Smooth muscle cell (in vitro differentiated cells): ENCODE measurements around the gene CIAO3. TPM values are rescaled to one million over a fixed set of nuclear protein-coding genes. Genes with fewer than 3 reads are reported as not detected.

Source experiments
- DNase-seq: peaks from one replicate; lab custom pipeline; 2025; ENCODE audit not compliant: unreplicated experiment; lab: John Stamatoyannopoulos, UW
- H2AFZ ChIP-seq: fragments of 200-600 bp; sonication (generic); 2 replicates; pipeline ENCODE4 v1.6.0; 2016; ENCODE audit warnings: antibody characterized with exemption, low read depth, mild to moderate bottlenecking
- H3F3A ChIP-seq: fragments of 200-600 bp; sonication (generic); 2 replicates; pipeline ENCODE4 v1.6.0; 2017; ENCODE audit warnings: antibody characterized with exemption, low read depth
- H3K27ac ChIP-seq: fragments of 200-600 bp; sonication (generic); 2 replicates; pipeline ENCODE4 v1.5.1; 2016; ENCODE audit warnings: low read depth, mild to moderate bottlenecking
- H3K27me3 ChIP-seq: fragments of 200-600 bp; sonication (generic); 2 replicates; pipeline ENCODE4 v1.6.1; 2016; ENCODE audit warnings: low read depth, mild to moderate bottlenecking
- H3K36me3 ChIP-seq: fragments of 200-600 bp; sonication (generic); 2 replicates; pipeline ENCODE4 v1.5.1; 2016; ENCODE audit warnings: low read depth
- H3K4me1 ChIP-seq: fragments of 200-600 bp; sonication (generic); 2 replicates; pipeline ENCODE4 v1.5.1; 2016; ENCODE audit warnings: low read depth
- H3K4me2 ChIP-seq: fragments of 200-600 bp; sonication (generic); 2 replicates; pipeline ENCODE4 v1.6.0; 2016; ENCODE audit warnings: mild to moderate bottlenecking
- H3K4me3 ChIP-seq: fragments of 200-600 bp; sonication (generic); 2 replicates; pipeline ENCODE4 v1.5.1; 2016; ENCODE audit warnings: mild to moderate bottlenecking
- H3K79me2 ChIP-seq: fragments of 200-600 bp; sonication (generic); 2 replicates; pipeline ENCODE4 v1.6.0; 2016; ENCODE audit warnings: low read depth, mild to moderate bottlenecking
- H3K9ac ChIP-seq: fragments of 200-600 bp; sonication (generic); 2 replicates; pipeline ENCODE4 v1.6.0; 2016; ENCODE audit warnings: low read depth
- H3K9me3 ChIP-seq: fragments of 200-600 bp; sonication (generic); replicated peaks from 2 replicates; pipeline ENCODE4 v1.5.1; 2016; ENCODE audit warnings: low read depth
- H4K20me1 ChIP-seq: fragments of 200-600 bp; sonication (generic); 2 replicates; pipeline ENCODE4 v1.6.0; 2016; ENCODE audit warnings: low read depth
- WGBS: methylation state at CpG from one replicate; pipeline ENCODE4 v1.1.7; 2016; ENCODE audit warnings: low lambda C conversion rate; 5-methylcytosine and 5-hydroxymethylcytosine counted together
- polyA plus RNA-seq: library from polyadenylated mRNA; unstranded; fragments of >200 nt; fragmentation: Nextera tagmentation; extraction: Ambion mirVana; gene quantifications from 2 replicates; pipeline ENCODE4 v1.2.1, GENCODE V29; 2016
- total RNA-seq: library from RNA; depleted of rRNA; stranded (reverse); fragments of >200 nt; gene quantifications from 2 replicates; pipeline ENCODE4 v1.2.3, GENCODE V29; 2014
- TF ChIP-seq, protein P1 (sequence below): fragments of 200-600 bp; sonication (generic); IDR thresholded peaks from 2 replicates; pipeline ENCODE4 v1.5.1; 2017; ENCODE audit warnings: borderline replicate concordance, mild to moderate bottlenecking, antibody characterized with exemption; ENCODE audit not compliant: insufficient read depth, poor library complexity, severe bottlenecking

CIAO3 gene
- total and polyA plus RNA-seq, 2 experiments from 2014 or later: 19.7 to 39.6 TPM

DNA sequence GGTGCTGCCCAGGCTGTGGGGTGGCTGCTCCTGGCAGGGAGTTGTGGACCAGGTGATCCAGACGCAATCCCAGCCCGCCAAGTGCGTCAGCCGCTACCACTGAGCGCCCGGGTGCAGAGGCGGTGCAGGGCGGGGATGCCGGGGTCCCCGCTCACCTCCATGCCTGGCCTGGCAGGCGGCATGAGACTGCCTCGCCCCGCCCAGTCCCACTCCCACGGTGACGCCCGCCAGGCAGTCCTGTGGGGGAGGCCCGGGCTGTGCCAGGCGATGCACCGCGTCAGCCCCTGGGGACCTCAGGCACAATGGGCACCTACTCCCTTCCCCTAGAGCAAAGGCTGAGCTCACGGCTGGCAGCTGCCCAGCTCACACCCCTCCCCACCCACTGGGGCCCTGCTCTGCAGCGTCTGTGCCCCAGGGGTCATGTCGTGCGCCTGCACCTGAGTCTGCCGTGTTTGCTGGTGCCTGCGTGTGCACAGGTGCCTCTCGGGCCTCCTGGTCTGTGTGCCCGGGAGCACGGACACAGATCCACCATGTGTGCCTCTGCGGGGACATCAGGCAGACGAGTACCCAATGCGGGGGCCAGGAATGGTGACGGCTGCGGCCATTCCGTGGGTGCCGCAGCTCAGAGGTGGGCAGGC is 42.1 kb upstream of the CIAO3 start:
- Histone ChIP-seq H2AFZ (no peak overlapping the region), H4K20me1 (peaks cover 11% of the 10 kb centered on the region), H3K4me1 (peaks cover 6% of the 10 kb centered on the region), H3F3A (no peaks in the 10 kb centered on the region), H3K36me3 (no peaks in the 10 kb centered on the region), H3K27ac (no peak overlapping the region), H3K79me2 (peaks cover 11% of the 10 kb centered on the region), H3K27me3 (no peaks in the 10 kb centered on the region), H3K4me2 (no peak overlapping the region), H3K9me3 (no peaks in the 10 kb centered on the region), H3K9ac (no peak overlapping the region), H3K4me3 (no peak overlapping the region)
- 94% methylated on average over 36 of the region's 36 CpGs for WGBS
- DNase-seq: no peak
- TF ChIP-seq, protein P1, sequence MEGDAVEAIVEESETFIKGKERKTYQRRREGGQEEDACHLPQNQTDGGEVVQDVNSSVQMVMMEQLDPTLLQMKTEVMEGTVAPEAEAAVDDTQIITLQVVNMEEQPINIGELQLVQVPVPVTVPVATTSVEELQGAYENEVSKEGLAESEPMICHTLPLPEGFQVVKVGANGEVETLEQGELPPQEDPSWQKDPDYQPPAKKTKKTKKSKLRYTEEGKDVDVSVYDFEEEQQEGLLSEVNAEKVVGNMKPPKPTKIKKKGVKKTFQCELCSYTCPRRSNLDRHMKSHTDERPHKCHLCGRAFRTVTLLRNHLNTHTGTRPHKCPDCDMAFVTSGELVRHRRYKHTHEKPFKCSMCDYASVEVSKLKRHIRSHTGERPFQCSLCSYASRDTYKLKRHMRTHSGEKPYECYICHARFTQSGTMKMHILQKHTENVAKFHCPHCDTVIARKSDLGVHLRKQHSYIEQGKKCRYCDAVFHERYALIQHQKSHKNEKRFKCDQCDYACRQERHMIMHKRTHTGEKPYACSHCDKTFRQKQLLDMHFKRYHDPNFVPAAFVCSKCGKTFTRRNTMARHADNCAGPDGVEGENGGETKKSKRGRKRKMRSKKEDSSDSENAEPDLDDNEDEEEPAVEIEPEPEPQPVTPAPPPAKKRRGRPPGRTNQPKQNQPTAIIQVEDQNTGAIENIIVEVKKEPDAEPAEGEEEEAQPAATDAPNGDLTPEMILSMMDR: no peak

DNA sequence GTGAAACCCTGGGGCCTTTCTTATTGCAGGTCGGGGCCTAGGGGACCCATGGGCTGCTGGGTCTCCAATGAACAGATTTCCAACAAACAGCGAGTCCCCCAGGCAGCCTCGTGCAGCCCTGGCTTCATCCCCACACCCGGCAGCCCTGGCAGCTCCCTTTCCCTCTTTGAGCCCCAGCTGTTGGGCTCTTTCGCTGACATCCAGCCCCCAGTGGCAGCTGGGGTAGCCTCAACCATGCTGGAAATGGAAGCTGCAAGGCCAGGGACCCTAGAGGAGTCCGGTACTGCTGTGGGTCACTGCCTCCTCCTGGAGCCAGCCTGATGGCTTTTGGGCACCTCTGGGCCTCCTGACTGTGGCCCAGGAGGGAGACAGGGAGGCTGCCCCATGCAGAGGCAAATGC is 41.5 kb upstream of the CIAO3 start:
- WGBS: 86% methylated on average over 6 of the region's 6 CpGs
- Histone ChIP-seq H3K4me2 (no peak overlapping the region), H4K20me1 (peaks cover 5% of the 10 kb centered on the region), H3K36me3 (no peaks in the 10 kb centered on the region), H3K4me1 (peaks cover 2% of the 10 kb centered on the region), H2AFZ (no peak overlapping the region), H3K27ac (no peak overlapping the region), H3K9me3 (no peaks in the 10 kb centered on the region), H3K27me3 (no peaks in the 10 kb centered on the region), H3K9ac (no peak overlapping the region), H3K4me3 (no peak overlapping the region), H3K79me2 (peaks cover 4% of the 10 kb centered on the region), H3F3A (no peaks in the 10 kb centered on the region)
- DNase-seq: no peak
- TF ChIP-seq, protein P1: no peak

DNA sequence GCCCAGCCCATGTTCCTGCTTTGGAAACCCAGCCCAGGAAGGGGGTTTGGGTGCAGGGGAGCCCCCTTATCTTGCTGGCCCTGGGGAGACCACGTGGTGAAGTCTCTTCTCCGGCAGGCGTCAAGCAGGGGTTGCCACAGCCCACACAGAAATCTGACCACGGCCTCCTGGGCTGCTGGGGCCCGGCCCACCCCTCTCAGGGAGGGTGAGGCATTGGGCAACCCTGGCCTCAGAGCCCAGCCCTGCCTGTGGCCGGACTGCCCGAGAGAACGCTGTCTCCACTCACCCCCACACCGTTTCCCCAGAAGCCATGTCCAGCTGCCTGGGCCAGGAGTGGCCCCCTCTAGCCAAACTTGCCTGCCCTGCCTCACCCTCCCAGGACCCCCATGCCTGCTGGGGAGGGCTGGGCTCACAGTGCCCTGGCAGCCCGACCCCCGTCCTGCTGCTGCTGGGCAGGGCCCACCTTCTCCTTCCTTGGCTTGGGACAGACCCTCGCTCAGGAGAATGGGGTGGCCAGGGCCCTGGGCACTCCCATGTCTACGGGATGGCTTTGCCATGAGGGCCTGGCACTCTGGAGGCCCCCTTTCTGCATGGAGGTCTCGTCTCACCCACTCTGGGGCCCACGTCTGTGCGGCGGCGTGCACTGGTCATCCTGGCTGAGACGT is 40.7 kb upstream of the CIAO3 start:
- Histone ChIP-seq H3K9me3 (no peaks in the 10 kb centered on the region), H3K79me2 (no peaks in the 10 kb centered on the region), H3K9ac (no peak overlapping the region), H3F3A (no peaks in the 10 kb centered on the region), H3K4me2 (no peak overlapping the region), H3K27me3 (no peaks in the 10 kb centered on the region), H3K27ac (no peak overlapping the region), H3K4me3 (no peak overlapping the region), H2AFZ (no peak overlapping the region), H3K36me3 (no peaks in the 10 kb centered on the region), H3K4me1 (no peaks in the 10 kb centered on the region), H4K20me1 (no peaks in the 10 kb centered on the region)
- WGBS: 81% methylated on average over 19 of the region's 19 CpGs
- TF ChIP-seq, protein P1: no peak
- DNase-seq: no peak
